H1 (cell line): ENCODE data around the gene ELL. TPM values are rescaled to one million over a fixed set of nuclear protein-coding genes. Genes with fewer than 3 reads are reported as not detected.

Source experiments
- CTCF ChIA-PET: fragments of 300-600 bp; sonication (Branson Sonifier 250); formaldehyde crosslinking; loops from one replicate; lab custom pipeline; 2021; ENCODE audit not compliant: partially characterized antibody; lab: Charles Lee
- POLR2A ChIA-PET: fragments of 300-600 bp; sonication (Branson Sonifier 250); formaldehyde crosslinking; loops from one replicate; lab custom pipeline; 2021; ENCODE audit warnings: inconsistent platforms; ENCODE audit not compliant: partially characterized antibody; lab: Charles Lee
- DNase-seq, 2 experiments: peaks; one replicate each; pipeline versions ENCODE4 v3.0.0 to v3.0.0-alpha.2; 2010 to 2022; ENCODE audit warnings: low spot score in 2 of 2, low read depth in 1 of 2, mixed read lengths in 1 of 2
- FAIRE-seq: peaks from 2 replicates; lab custom pipeline; 2011; peaks lifted over from hg19 to GRCh38; lab: Jason Lieb, UNC
- H2AFZ ChIP-seq: 2 replicates; pipeline ENCODE4 v1.8.1; 2012; ENCODE audit warnings: low read length, inconsistent platforms
- H2AK5ac ChIP-seq: 2 replicates; pipeline ENCODE4 v1.6.1; 2013; ENCODE audit warnings: low read depth, low read length
- H2BK120ac ChIP-seq: replicated peaks from 2 replicates; pipeline ENCODE3; 2013; ENCODE audit warnings: low read depth, low read length, inconsistent platforms
- H2BK12ac ChIP-seq: 2 replicates; pipeline ENCODE4 v1.6.1; 2013; ENCODE audit warnings: low read depth, low read length
- H2BK15ac ChIP-seq: 2 replicates; pipeline ENCODE4 v1.6.1; 2013; ENCODE audit warnings: low read length
- H2BK20ac ChIP-seq: 2 replicates; pipeline ENCODE4 v1.6.1; 2013; ENCODE audit warnings: low read length
- H2BK5ac ChIP-seq: 2 replicates; pipeline ENCODE4 v1.6.1; 2013; ENCODE audit warnings: low read depth, low read length
- H3K14ac ChIP-seq: 2 replicates; pipeline ENCODE4 v1.6.1; 2013; ENCODE audit warnings: inconsistent platforms; ENCODE audit not compliant: insufficient read length
- H3K18ac ChIP-seq: 2 replicates; pipeline ENCODE4 v1.6.1; 2013; ENCODE audit warnings: low read length; ENCODE audit errors: extremely low read depth
- H3K23ac ChIP-seq: 2 replicates; pipeline ENCODE4 v1.6.1; 2013; ENCODE audit warnings: inconsistent platforms; ENCODE audit not compliant: insufficient read length
- H3K23me2 ChIP-seq: 2 replicates; pipeline ENCODE4 v1.6.1; 2013; ENCODE audit warnings: low read depth, low read length
- H3K27ac ChIP-seq: 2 replicates; pipeline ENCODE4 v1.6.1; 2011; ENCODE audit warnings: low read depth, low read length, inconsistent platforms
- H3K27me3 ChIP-seq, 4 experiments: replicated peaks in 1 of 4; 1 replicate in 1 of 4; 2 replicates in 3 of 4; pipeline versions ENCODE4 v1.6.1 to v1.8.1; 2011 to 2013; ENCODE audit warnings: low read length in 3 of 4, mild to moderate bottlenecking in 3 of 4, inconsistent platforms in 2 of 4, mixed read lengths in 2 of 4, moderate library complexity in 1 of 4; ENCODE audit not compliant: control insufficient read depth in 3 of 4, insufficient read depth in 3 of 4; ENCODE audit errors: extremely low read depth in 1 of 4
- H3K36me3 ChIP-seq, 4 experiments: 2 replicates each; pipeline versions ENCODE4 v1.6.1 to v1.8.1; 2011 to 2013; ENCODE audit warnings: mild to moderate bottlenecking in 4 of 4, low read length in 3 of 4, moderate library complexity in 2 of 4, control low read depth in 1 of 4, inconsistent platforms in 1 of 4; ENCODE audit not compliant: insufficient read depth in 4 of 4, control insufficient read depth in 2 of 4
- H3K4ac ChIP-seq: replicated peaks from 2 replicates; pipeline ENCODE3; 2013; ENCODE audit warnings: low read length, low read depth, mixed read lengths, inconsistent platforms; ENCODE audit not compliant: insufficient read length
- H3K4me1 ChIP-seq, 4 experiments: replicated peaks in 1 of 4; 1 replicate in 1 of 4; 2 replicates in 3 of 4; pipeline versions ENCODE4 v1.6.1 to v1.8.1; 2011 to 2013; ENCODE audit warnings: low read length in 3 of 4, inconsistent platforms in 2 of 4, mixed read lengths in 1 of 4; ENCODE audit not compliant: insufficient read depth in 4 of 4, control insufficient read depth in 3 of 4
- H3K4me2 ChIP-seq, 2 experiments: 2 replicates each; pipeline versions ENCODE4 v1.6.1 to v1.8.1; 2011 to 2013; ENCODE audit warnings: low read depth in 2 of 2, low read length in 2 of 2, control low read depth in 1 of 2, inconsistent platforms in 1 of 2, mild to moderate bottlenecking in 1 of 2; ENCODE audit not compliant: insufficient read depth in 1 of 2
- H3K4me3 ChIP-seq, 4 experiments: fragments of 200-600, 300-600 bp in 1 of 4; sonication (generic), shearing (Covaris generic), sonication (Bioruptor Twin) in 1 of 4; 2 replicates each; pipeline versions ENCODE4 v1.5.1 to v1.8.1; 2011 to 2016; ENCODE audit warnings: low read length in 4 of 4, low read depth in 3 of 4, control low read depth in 2 of 4, inconsistent platforms in 2 of 4, mild to moderate bottlenecking in 2 of 4, mixed read lengths in 1 of 4, moderate library complexity in 1 of 4; ENCODE audit not compliant: insufficient read depth in 2 of 4; ENCODE audit errors: extremely low read depth in 1 of 4
- H3K56ac ChIP-seq: replicated peaks from 2 replicates; pipeline ENCODE3; 2013; ENCODE audit warnings: low read depth, mild to moderate bottlenecking, mixed read lengths, low read length, inconsistent platforms; ENCODE audit not compliant: insufficient read length
- H3K79me1 ChIP-seq: 2 replicates; pipeline ENCODE4 v1.6.1; 2013; ENCODE audit warnings: low read depth, low read length, control low read depth
- H3K79me2 ChIP-seq, 2 experiments: 2 replicates each; pipeline versions ENCODE4 v1.6.1 to v1.8.1; 2012 to 2013; ENCODE audit warnings: low read length in 2 of 2, mild to moderate bottlenecking in 2 of 2, inconsistent platforms in 1 of 2; ENCODE audit not compliant: insufficient read depth in 2 of 2, control insufficient read depth in 1 of 2
- H3K9ac ChIP-seq, 4 experiments: replicated peaks in 1 of 4; 1 replicate in 1 of 4; 2 replicates in 3 of 4; pipeline versions ENCODE4 v1.6.1 to v1.8.1; 2011 to 2013; ENCODE audit warnings: low read depth in 3 of 4, low read length in 3 of 4, control low read depth in 2 of 4, mild to moderate bottlenecking in 2 of 4, moderate library complexity in 2 of 4, inconsistent platforms in 1 of 4; ENCODE audit errors: extremely low read depth in 1 of 4
- H3K9me3 ChIP-seq, 2 experiments: 2 replicates each; pipeline versions ENCODE4 v1.6.1 to v1.8.1; 2012 to 2013; ENCODE audit warnings: mild to moderate bottlenecking in 2 of 2, moderate library complexity in 2 of 2, control low read depth in 1 of 2, inconsistent platforms in 1 of 2, low read depth in 1 of 2, low read length in 1 of 2, mixed read lengths in 1 of 2; ENCODE audit not compliant: insufficient read depth in 2 of 2
- H4K20me1 ChIP-seq, 2 experiments: replicated peaks in 1 of 2; 2 replicates each; pipeline versions ENCODE3 to v1.8.1; 2011 to 2013; ENCODE audit warnings: inconsistent platforms in 2 of 2, low read length in 2 of 2, mild to moderate bottlenecking in 1 of 2; ENCODE audit not compliant: insufficient read depth in 2 of 2, control insufficient read depth in 1 of 2
- H4K5ac ChIP-seq: 2 replicates; pipeline ENCODE4 v1.6.1; 2013; ENCODE audit warnings: low read length, low read depth, mixed read lengths, inconsistent platforms; ENCODE audit not compliant: insufficient read length
- H4K8ac ChIP-seq: 2 replicates; pipeline ENCODE4 v1.8.0; 2013; ENCODE audit warnings: mild to moderate bottlenecking, moderate library complexity, low read length, inconsistent platforms; ENCODE audit not compliant: insufficient read depth; ENCODE audit errors: extremely low read depth
- H4K91ac ChIP-seq: replicated peaks from 2 replicates; pipeline ENCODE3; 2013; ENCODE audit warnings: low read length, mixed read lengths, inconsistent platforms; ENCODE audit not compliant: insufficient read length
- BACH1 ChIP-seq: IDR thresholded peaks from 2 replicates; pipeline ENCODE4 v1.6.1; 2012; ENCODE audit warnings: low read length, improper control_type of control experiment
- BRCA1 ChIP-seq: IDR thresholded peaks from 2 replicates; pipeline ENCODE4 v1.6.1; 2012; ENCODE audit warnings: low read depth, low read length, improper control_type of control experiment
- CBX8 ChIP-seq: fragments of 300-800, 300-1000 bp; sonication (generic); IDR thresholded peaks from 2 replicates; pipeline ENCODE4 v1.7.1; 2016; ENCODE audit warnings: low read depth, low read length, borderline replicate concordance
- E2F6 ChIP-seq: IDR thresholded peaks from 2 replicates; pipeline ENCODE4 v1.6.1; 2012; ENCODE audit warnings: inconsistent platforms
- HDAC6 ChIP-seq: IDR thresholded peaks from one replicate; pipeline ENCODE4 v1.7.1; 2012; ENCODE audit warnings: low read depth, mild to moderate bottlenecking, inconsistent platforms, low read length, moderate library complexity
- POLR2AphosphoS5 ChIP-seq: IDR thresholded peaks from 2 replicates; pipeline ENCODE4 v1.6.1; 2011; ENCODE audit warnings: low read depth, low read length
- RBBP5 ChIP-seq: IDR thresholded peaks from 2 replicates; pipeline ENCODE4 v1.7.1; 2012; ENCODE audit warnings: low read depth, mild to moderate bottlenecking, inconsistent platforms, low read length, moderate library complexity, borderline replicate concordance
- RFX5 ChIP-seq: IDR thresholded peaks from 2 replicates; pipeline ENCODE4 v1.6.1; 2011; ENCODE audit warnings: low read depth, low read length, improper control_type of control experiment, borderline replicate concordance
- SIN3A ChIP-seq, 2 experiments: IDR thresholded peaks in 1 of 2; conservative IDR thresholded peaks in 1 of 2; 2 replicates each; pipeline ENCODE4 v1.6.1; 2011 to 2012; ENCODE audit warnings: low read length in 2 of 2, improper control_type of control experiment in 1 of 2, low read depth in 1 of 2, mild to moderate bottlenecking in 1 of 2
- SP2 ChIP-seq: IDR thresholded peaks from 2 replicates; pipeline ENCODE4 v1.6.1; 2012; ENCODE audit warnings: mild to moderate bottlenecking, low read length, inconsistent platforms
- ZNF274 ChIP-seq: IDR thresholded peaks from 2 replicates; pipeline ENCODE4 v1.7.0; 2012; ENCODE audit warnings: low read length, borderline replicate concordance; ENCODE audit errors: extremely low read depth
- WGBS, 2 experiments: shearing (Covaris generic) in 1 of 2; methylation state at CpG; one replicate each; pipeline versions ENCODE4 v1.1.6 to v1.1.7; 2013 to 2015; ENCODE audit warnings: low lambda C conversion rate in 2 of 2, mixed read lengths in 2 of 2, inconsistent platforms in 1 of 2, low coverage in 1 of 2, missing lambda C conversion rate in 1 of 2; ENCODE audit not compliant: insufficient replicate concordance in 2 of 2, insufficient coverage in 1 of 2, insufficient read length in 1 of 2; ENCODE audit errors: extremely low coverage in 1 of 2, missing lambda C conversion rate in 1 of 2; 5-methylcytosine and 5-hydroxymethylcytosine counted together
- polyA plus RNA-seq, 7 experiments: library from polyadenylated mRNA; depleted of rRNA in 3 of 7; stranded (reverse) in 5 of 7; unstranded in 2 of 7; fragments of >200 nt in 5 of 7; fragments of 200-250 nt in 2 of 7; gene quantifications; 1 replicate in 5 of 7; 2 replicates in 1 of 7; 4 replicates in 1 of 7; pipeline versions ENCODE4 v1.2.1 to v1.2.3, GENCODE V29; 2011 to 2013; ENCODE audit warnings: missing spikeins in 2 of 7, mixed read lengths in 2 of 7
- total RNA-seq: library from RNA; stranded (reverse); fragmentation: NEBNext Ultra II Directional; extraction: Animal tissue kit (Norgen Biotek cat#: 25700); gene quantifications from 2 replicates; pipeline ENCODE4 v1.2.1, GENCODE V29; 2021
- TF ChIP-seq, protein P1 (sequence below): IDR thresholded peaks from 2 replicates; pipeline ENCODE4 v1.6.1; 2012; ENCODE audit warnings: low read length, inconsistent platforms

ELL gene
- total and polyA plus RNA-seq, 2 of the 8 experiments (the other 6 are each of a cell fraction or from before 2014, with no cell fraction given) = 5.2 to 10.5 TPM

- Histone ChIP-seq H3K4me2 (no peak overlapping the region), H3K36me3 (peaks cover 0 to 8% (median 2%) of the 10 kb centered on the region in 4 experiments; a peak in 1 of 8 replicates), H3K4me1 (no peaks in the 10 kb centered on the region; a peak in 3 of 7 replicates), H2BK15ac (no peak overlapping the region), H3K79me2 (no peaks in the 10 kb centered on the region), H3K9ac (no peak overlapping the region; a peak in 1 of 7 replicates), H3K9me3 (no peaks in the 10 kb centered on the region), H2AFZ (no peak overlapping the region), H3K4ac (no peak overlapping the region), H4K91ac (no peak overlapping the region), H3K79me1 (no peaks in the 10 kb centered on the region), H3K23ac (no peak overlapping the region), H3K56ac (no peak overlapping the region), H2BK120ac (no peak overlapping the region), H4K20me1 (peaks cover 1 to 3% of the 10 kb centered on the region in 2 experiments), H2BK5ac (peak overlapping the region; percentile 52; the same call in 1 of the 2 replicates), H4K8ac (no peak overlapping the region), H3K27ac (no peak overlapping the region), H3K4me3 (no peak overlapping the region), H3K27me3 (no peaks in the 10 kb centered on the region), H2BK12ac (no peak overlapping the region), H4K5ac (no peak overlapping the region), H3K23me2 (no peaks in the 10 kb centered on the region), H2BK20ac (no peak overlapping the region), H3K18ac (no peak overlapping the region), H2AK5ac (no peak overlapping the region), H3K14ac (no peak overlapping the region)
- CTCF ChIA-PET = interaction anchor here (0.6 to 13.5 kb wide), 9 partner anchors 8 to 451 kb away, joined by 3 to 143 read pairs (median 4); no protein-coding TSS in a partner anchor
- WGBS, 2 experiments = 93% methylated on average over 3 of the region's 3 CpGs; no CpG with 5 or more reads in 1 of the 2 experiments
- DNase-seq (no peak), FAIRE-seq (no peak)
- POLR2A ChIA-PET = interaction anchor here (0.9 to 2.0 kb wide), 3 partner anchors 15 to 341 kb away, joined by 3 to 6 read pairs (median 4); partner anchors contain the start of gene UBA52
- TF ChIP-seq HDAC6 (no peak), E2F6 (no peak), BRCA1 (no peak), ZNF274 (no peak), BACH1 (no peak), POLR2AphosphoS5 (no peak), CBX8 (no peak), SP2 (no peak), SIN3A (conservative IDR thresholded peaks at IDR 0.05 in 1 of 2, IDR thresholded peaks at IDR 0.05 in 1 of 2; ENCODE audit: low read depth in 1 of 2, low read length in 2 of 2) (no peak), RBBP5 (no peak), RFX5 (no peak)
- TF ChIP-seq, protein P1, sequence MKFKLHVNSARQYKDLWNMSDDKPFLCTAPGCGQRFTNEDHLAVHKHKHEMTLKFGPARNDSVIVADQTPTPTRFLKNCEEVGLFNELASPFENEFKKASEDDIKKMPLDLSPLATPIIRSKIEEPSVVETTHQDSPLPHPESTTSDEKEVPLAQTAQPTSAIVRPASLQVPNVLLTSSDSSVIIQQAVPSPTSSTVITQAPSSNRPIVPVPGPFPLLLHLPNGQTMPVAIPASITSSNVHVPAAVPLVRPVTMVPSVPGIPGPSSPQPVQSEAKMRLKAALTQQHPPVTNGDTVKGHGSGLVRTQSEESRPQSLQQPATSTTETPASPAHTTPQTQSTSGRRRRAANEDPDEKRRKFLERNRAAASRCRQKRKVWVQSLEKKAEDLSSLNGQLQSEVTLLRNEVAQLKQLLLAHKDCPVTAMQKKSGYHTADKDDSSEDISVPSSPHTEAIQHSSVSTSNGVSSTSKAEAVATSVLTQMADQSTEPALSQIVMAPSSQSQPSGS = no peak
These were observed 69.5 kb downstream of the ELL start for GRCh38 chr19:18452386-18452785.
